Mucosa of descending colon (tissue), 3 donors: ENCODE measurements around the gene GOLGA7B. TPM values are rescaled to one million over a fixed set of nuclear protein-coding genes. Genes with fewer than 3 reads are reported as not detected.
A peak's percentile ranks its signal among the peaks of the same experiment; 100 is the strongest.

Experiments
- ATAC-seq: fragments of 200-7000 bp; cut with Tn5 transposase; one replicate; pipeline ENCODE4 v1.9.1; 2020; ENCODE audit warnings: mild to moderate bottlenecking, moderate library complexity
- DNase-seq, 3 donors: peaks; one replicate each; pipeline ENCODE4 v3.0.0-alpha.2; 2020
- H3K36me3 ChIP-seq: fragments of 200-600 bp; one replicate; pipeline ENCODE4 v1.8.0; 2021; ENCODE audit warnings: low read depth, mild to moderate bottlenecking
- H3K4me1 ChIP-seq: fragments of 200-600 bp; one replicate; pipeline ENCODE4 v1.8.0; 2021; ENCODE audit warnings: low read depth, mild to moderate bottlenecking
- H3K4me3 ChIP-seq: fragments of 200-600 bp; one replicate; pipeline ENCODE4 v1.8.0; 2021; ENCODE audit warnings: mild to moderate bottlenecking
- H3K9me3 ChIP-seq: fragments of 200-600 bp; one replicate; pipeline ENCODE4 v1.8.0; 2021; ENCODE audit warnings: mild to moderate bottlenecking
- CTCF ChIP-seq: fragments of 200-600 bp; IDR thresholded peaks from one replicate; pipeline ENCODE4 v1.8.0; 2022; ENCODE audit warnings: antibody characterized with exemption, mild to moderate bottlenecking
- intact Hi-C, 2 donors: fragments of 100-400 bp; cut with DNase I in 1 of 2; cut with micrococcal nuclease in 1 of 2; formaldehyde crosslinking; loops; one replicate each; pipeline versions ENCODE4 v1.11.0 to v1.11.1; 2022; cut with DNase I, micrococcal nuclease
- long read RNA-seq, 2 donors: library from polyadenylated mRNA; unstranded; transcript quantifications; one replicate each; pipeline ENCODE4 v2.0.0, GENCODE V29; 2019 to 2021
- total RNA-seq, 3 donors: library from RNA; stranded (reverse); fragmentation: NEBNext Ultra II Directional in 2 of 3; extraction: Animal tissue kit (Norgen Biotek cat#: 25700) in 2 of 3; gene quantifications; one replicate each; pipeline versions ENCODE4 v1.2.1 to v1.2.4, GENCODE V29; 2021 to 2023
- donor health status: DM: no; HTN: no; CAD: no; lungs with moderate emphysema.
- donor health status: DM: no; HTN: no; CAD: no.
- donor health status: DM: no; HTN: yes; CAD: no.

Gene GOLGA7B
- total RNA-seq = under 1 TPM; 0.29 to 0.92 (median 0.63) TPM
- long read RNA-seq, donor 1, full-length matches to known transcripts = 1 of 4 reads
- long read RNA-seq, donor 1, partial matches to known transcripts = 0 of 4 reads
- long read RNA-seq, donor 1, other reads (novel, unspliced or antisense) = 3 of 4 reads
- long read RNA-seq, donor 2, partial matches to known transcripts = 0 of 1 reads
- long read RNA-seq, donor 2, other reads (novel, unspliced or antisense) = 1 of 1 reads

GRCh38 chr10:97849687-97850402 lies at the start of gene GOLGA7B:
GOLGA7B (plus strand) TSS chr10:97849843; CDS start chr10:97850304, 461 bp downstream.
- ATAC-seq = peak; percentile 85
- Histone ChIP-seq H3K36me3 (no peaks in the 10 kb centered on the region), H3K4me1 (peaks cover 4% of the 10 kb centered on the region), H3K4me3 (peak within 1 kb of the TSS; percentile 26), H3K9me3 (no peaks in the 10 kb centered on the region)
- intact Hi-C loops = no loop called here
- peak; percentile 52 to 69 (median 67) for DNase-seq
- TF ChIP-seq CTCF = no peak

GRCh38 chr10:97800474-97800873 lies 49.2 kb upstream of the GOLGA7B start:
- no peaks in the 10 kb centered on the region for H3K9me3 ChIP-seq
- DNase-seq = no peak
- TF ChIP-seq CTCF = no peak
- H3K4me1 ChIP-seq = no peaks in the 10 kb centered on the region
- ATAC-seq = no peak
- intact Hi-C loops = no loop called here
- H3K4me3 ChIP-seq = no peak overlapping the region
- H3K36me3 ChIP-seq = no peaks in the 10 kb centered on the region

GRCh38 chr10:97801422-97801821 lies 48.2 kb upstream of the GOLGA7B start:
- TF ChIP-seq CTCF = no peak
- no peaks in the 10 kb centered on the region for H3K9me3 ChIP-seq
- no peaks in the 10 kb centered on the region for H3K4me1 ChIP-seq
- H3K36me3 ChIP-seq = no peaks in the 10 kb centered on the region
- intact Hi-C loops = no loop called here
- H3K4me3 ChIP-seq = no peak overlapping the region
- ATAC-seq (no peak), DNase-seq (no peak)

- intact Hi-C loops = no loop called here
- no peak for DNase-seq
- H3K4me3 ChIP-seq = no peak overlapping the region
- H3K4me1 ChIP-seq = no peaks in the 10 kb centered on the region
- no peaks in the 10 kb centered on the region for H3K9me3 ChIP-seq
- no peak for ATAC-seq
- no peak for TF ChIP-seq CTCF
- H3K36me3 ChIP-seq = no peaks in the 10 kb centered on the region
These were observed 44.4 kb upstream of the GOLGA7B start for GRCh38 chr10:97805096-97805884.

- intact Hi-C loops = no loop called here
- H3K9me3 ChIP-seq = no peaks in the 10 kb centered on the region
- no peak for TF ChIP-seq CTCF
- ATAC-seq = no peak
- no peak for DNase-seq
- H3K4me3 ChIP-seq = no peak overlapping the region
- no peaks in the 10 kb centered on the region for H3K4me1 ChIP-seq
- no peaks in the 10 kb centered on the region for H3K36me3 ChIP-seq
These were observed 43.7 kb upstream of the GOLGA7B start for GRCh38 chr10:97805949-97806348.
